ENCODE measurements around the gene IZUMO1R. TPM values are rescaled to one million over a fixed set of nuclear protein-coding genes. Genes with fewer than 3 reads are reported as not detected.

Gene IZUMO1R
- total and polyA plus RNA-seq, 3 donors (not counting 1 experiment from before 2014, with no cell fraction given): 0.15 TPM; not detected in 2

Other genes with a start within 250 kb of the IZUMO1R start
- gene PANX1, start 175.7 kb upstream of the IZUMO1R start, total RNA-seq: 10 to 100 TPM; 42.1 to 48.2 TPM
- gene PANX1, start 175.7 kb upstream of the IZUMO1R start, polyA plus RNA-seq: 30.9 TPM
- gene GPR83, start 96.8 kb downstream of the IZUMO1R start, total RNA-seq: under 1 TPM in 1 of 2 donors, not detected in 1; under 0.01 TPM
- 0.03 TPM for gene GPR83, start 96.8 kb downstream of the IZUMO1R start, polyA plus RNA-seq
- 10 to 100 TPM; 10.3 to 19.5 TPM for gene MRE11, start 189.3 kb downstream of the IZUMO1R start, total RNA-seq
- gene MRE11, start 189.3 kb downstream of the IZUMO1R start, polyA plus RNA-seq: 5.8 TPM
- 10 to 100 TPM in 1 of 2 donors, 1 to 10 TPM in 1; 9.4 to 13.8 TPM for gene ANKRD49, start 189.4 kb downstream of the IZUMO1R start, total RNA-seq
- gene ANKRD49, start 189.4 kb downstream of the IZUMO1R start, polyA plus RNA-seq: 6.2 TPM
- gene C11orf97, start 207.9 kb downstream of the IZUMO1R start, total RNA-seq: not detected
- gene C11orf97, start 207.9 kb downstream of the IZUMO1R start, polyA plus RNA-seq: not detected
- gene FUT4, start 239.3 kb downstream of the IZUMO1R start, total RNA-seq: 1 to 10 TPM in 1 of 2 donors, under 1 TPM in 1; 0.33 to 1.2 TPM
- 0.56 TPM for gene FUT4, start 239.3 kb downstream of the IZUMO1R start, polyA plus RNA-seq

Data from mammary epithelial cell (primary cell).